ENCODE data around the gene EXPH5.
A peak's percentile ranks its signal among the peaks of the same experiment; 100 is the strongest.
"Not testable (repeated sequence)": the region's sequence is repeated elsewhere in the genome, so short reads cannot be mapped to it uniquely, and the experiment has no call there.

EXPH5 gene

DNA sequence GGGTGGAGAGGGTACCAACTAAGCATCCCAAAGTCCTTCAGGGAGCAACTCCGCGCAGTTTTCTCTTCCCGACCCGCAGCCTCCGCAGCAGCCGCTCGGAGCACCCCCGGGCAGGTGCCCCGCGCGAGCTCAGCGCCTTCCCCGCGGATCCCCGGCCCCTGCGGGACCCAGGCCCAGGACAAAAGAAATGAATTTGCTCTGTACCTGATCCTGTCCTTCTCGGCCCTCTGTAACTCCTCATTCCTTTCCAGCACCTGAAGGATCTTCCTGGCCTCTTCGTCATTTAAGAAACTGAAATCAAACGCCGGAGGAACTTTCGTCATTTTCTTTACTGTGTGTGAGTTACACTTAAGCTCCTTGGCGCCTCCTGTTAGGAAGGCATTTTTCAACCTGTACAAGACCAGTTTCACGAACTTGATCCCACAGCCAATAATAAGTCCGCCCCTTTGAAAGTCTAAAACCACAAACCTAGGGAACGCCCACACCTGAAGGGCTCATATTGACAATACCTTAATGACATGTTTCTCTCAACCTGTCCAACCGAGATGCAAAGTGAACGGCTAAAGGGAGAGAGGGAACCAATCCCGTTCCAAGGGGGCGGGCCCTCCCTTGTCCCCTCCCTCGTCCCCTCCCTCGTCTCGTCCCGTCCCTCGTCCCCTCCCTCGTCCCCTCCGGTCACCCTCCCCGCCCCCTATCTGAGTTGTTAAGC, at the start of gene EXPH5:
EXPH5 (minus strand) TSS at position 555 of the 709 bp plus-strand sequence; CDS start at position 323, 232 bp downstream.
- TF ChIP-seq CTCF (IDR thresholded peaks at IDR 0.05; ENCODE audit: extremely low read depth, insufficient read depth, missing control alignments), result no peak
- in situ Hi-C loops (cut with MboI; ENCODE audit: low pct_unique_long_range_greater_than_20kb, low sequenced_read_pairs, unreplicated experiment), result no loop called here
- DNase-seq (ENCODE audit: low spot score), result peak; percentile 92

GRCh38 chr11:108641752-108642151, 48.2 kb upstream of the EXPH5 start:
- DNase-seq (ENCODE audit: low spot score); in situ Hi-C loops (cut with MboI; ENCODE audit: low pct_unique_long_range_greater_than_20kb, low sequenced_read_pairs, unreplicated experiment): not testable (repeated sequence)

GRCh38 chr11:108639146-108639545, 45.6 kb upstream of the EXPH5 start:
- in situ Hi-C loops (cut with MboI; ENCODE audit: low pct_unique_long_range_greater_than_20kb, low sequenced_read_pairs, unreplicated experiment), result no loop called here
- no peak for TF ChIP-seq CTCF (IDR thresholded peaks at IDR 0.05; ENCODE audit: extremely low read depth, insufficient read depth, missing control alignments)
- DNase-seq (ENCODE audit: low spot score), result no peak

GRCh38 chr11:108636222-108636621, 42.7 kb upstream of the EXPH5 start:
- in situ Hi-C loops (cut with MboI; ENCODE audit: low pct_unique_long_range_greater_than_20kb, low sequenced_read_pairs, unreplicated experiment), result no loop called here
- no peak for TF ChIP-seq CTCF (IDR thresholded peaks at IDR 0.05; ENCODE audit: extremely low read depth, insufficient read depth, missing control alignments)
- DNase-seq (ENCODE audit: low spot score), result no peak

DNA sequence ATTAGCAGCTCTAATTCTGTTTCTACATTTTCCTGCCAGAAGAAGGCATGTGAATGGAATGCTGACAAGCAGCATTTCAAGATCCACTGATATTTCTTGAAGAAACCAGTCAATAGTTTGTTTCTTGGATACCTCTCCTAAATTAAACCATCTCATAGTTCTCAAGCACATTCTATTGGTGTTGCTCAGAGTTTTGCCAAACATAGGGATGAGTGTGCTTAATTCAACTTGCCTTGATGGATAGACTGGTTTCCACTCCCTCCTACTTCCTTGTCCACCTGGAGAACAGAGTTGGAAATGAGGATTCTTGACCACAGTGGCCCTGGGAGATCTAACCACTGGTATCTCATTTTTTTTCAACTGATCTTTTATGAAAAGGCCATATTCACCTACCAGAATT, 41.5 kb upstream of the EXPH5 start:
- TF ChIP-seq CTCF (IDR thresholded peaks at IDR 0.05; ENCODE audit: extremely low read depth, insufficient read depth, missing control alignments), result no peak
- no peak for DNase-seq (ENCODE audit: low spot score)
- in situ Hi-C loops (cut with MboI; ENCODE audit: low pct_unique_long_range_greater_than_20kb, low sequenced_read_pairs, unreplicated experiment), result no loop called here

DNA sequence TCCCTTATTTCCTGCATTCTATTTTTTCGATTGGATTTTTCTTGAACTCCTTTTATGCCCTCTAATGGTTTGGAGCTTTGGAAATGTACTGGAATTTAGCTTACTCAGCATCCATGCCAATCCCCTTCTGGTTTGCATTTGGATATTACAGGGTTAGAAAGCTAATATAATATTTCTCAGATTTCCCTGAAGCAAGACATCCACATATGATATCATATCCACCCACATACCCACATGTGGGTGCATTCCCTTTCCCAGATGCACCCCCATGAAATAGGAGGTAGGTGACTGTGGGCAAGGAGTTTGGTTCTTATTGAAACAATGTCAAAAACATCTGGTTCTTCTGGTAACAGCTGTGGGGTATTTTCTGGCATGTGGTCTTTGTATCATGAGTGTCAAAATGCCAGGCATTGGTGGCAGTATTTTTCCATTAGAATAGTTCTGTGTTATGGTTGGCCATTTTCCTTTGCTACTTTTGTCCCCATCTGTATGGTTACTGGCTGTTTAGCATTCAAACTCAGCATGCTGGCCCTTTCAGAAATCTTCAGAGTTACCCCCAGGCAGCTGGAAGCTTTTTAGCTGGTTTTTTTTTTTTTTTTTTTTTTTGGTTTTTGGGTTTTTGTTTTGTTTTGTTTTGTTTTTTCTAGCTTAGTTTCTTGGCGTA, 38.6 kb upstream of the EXPH5 start:
- in situ Hi-C loops (cut with MboI; ENCODE audit: low pct_unique_long_range_greater_than_20kb, low sequenced_read_pairs, unreplicated experiment), result no loop called here
- DNase-seq (ENCODE audit: low spot score), result no peak
- TF ChIP-seq CTCF (IDR thresholded peaks at IDR 0.05; ENCODE audit: extremely low read depth, insufficient read depth, missing control alignments), result no peak

GRCh38 chr11:108629274-108629673, 35.7 kb upstream of the EXPH5 start:
- in situ Hi-C loops (cut with MboI; ENCODE audit: low pct_unique_long_range_greater_than_20kb, low sequenced_read_pairs, unreplicated experiment), result no loop called here
- TF ChIP-seq CTCF (IDR thresholded peaks at IDR 0.05; ENCODE audit: extremely low read depth, insufficient read depth, missing control alignments), result no peak
- no peak for DNase-seq (ENCODE audit: low spot score)

Measured in GM13977 (cell line).